ENCODE data around the gene SLC26A9. TPM values are rescaled to one million over a fixed set of nuclear protein-coding genes. Genes with fewer than 3 reads are reported as not detected.
A peak's percentile ranks its signal among the peaks of the same experiment; 100 is the strongest.

The SLC26A9 gene
- total and polyA plus RNA-seq, 12 donors: 0.03 to 0.11 (median 0.04) TPM; not detected in 9

DNA sequence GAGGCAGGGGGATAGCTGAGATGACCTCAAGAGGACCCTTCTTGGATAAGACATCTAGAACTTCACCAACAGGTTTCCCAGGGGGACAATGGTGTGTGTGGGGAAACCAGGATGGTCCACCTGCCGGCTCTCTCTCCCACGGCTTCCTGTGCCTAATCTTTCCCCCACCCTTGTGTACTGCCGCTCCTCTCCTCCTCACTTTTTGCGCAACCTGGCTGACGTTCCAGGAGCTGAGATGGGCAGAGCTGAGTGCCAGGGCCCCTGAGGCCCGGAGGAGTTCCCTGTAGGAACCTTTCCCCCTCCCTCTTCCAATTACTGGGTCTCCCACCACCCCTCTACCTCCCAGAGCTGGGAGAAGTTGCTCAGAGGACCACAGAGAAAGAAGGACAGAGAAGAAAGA is 6.9 kb downstream of the SLC26A9 start:
- DNase-seq: no peak
- TF ChIP-seq, protein P1, sequence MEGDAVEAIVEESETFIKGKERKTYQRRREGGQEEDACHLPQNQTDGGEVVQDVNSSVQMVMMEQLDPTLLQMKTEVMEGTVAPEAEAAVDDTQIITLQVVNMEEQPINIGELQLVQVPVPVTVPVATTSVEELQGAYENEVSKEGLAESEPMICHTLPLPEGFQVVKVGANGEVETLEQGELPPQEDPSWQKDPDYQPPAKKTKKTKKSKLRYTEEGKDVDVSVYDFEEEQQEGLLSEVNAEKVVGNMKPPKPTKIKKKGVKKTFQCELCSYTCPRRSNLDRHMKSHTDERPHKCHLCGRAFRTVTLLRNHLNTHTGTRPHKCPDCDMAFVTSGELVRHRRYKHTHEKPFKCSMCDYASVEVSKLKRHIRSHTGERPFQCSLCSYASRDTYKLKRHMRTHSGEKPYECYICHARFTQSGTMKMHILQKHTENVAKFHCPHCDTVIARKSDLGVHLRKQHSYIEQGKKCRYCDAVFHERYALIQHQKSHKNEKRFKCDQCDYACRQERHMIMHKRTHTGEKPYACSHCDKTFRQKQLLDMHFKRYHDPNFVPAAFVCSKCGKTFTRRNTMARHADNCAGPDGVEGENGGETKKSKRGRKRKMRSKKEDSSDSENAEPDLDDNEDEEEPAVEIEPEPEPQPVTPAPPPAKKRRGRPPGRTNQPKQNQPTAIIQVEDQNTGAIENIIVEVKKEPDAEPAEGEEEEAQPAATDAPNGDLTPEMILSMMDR (IDR thresholded peaks at IDR 0.05): no peak
- no peak for TF ChIP-seq POLR2A (IDR thresholded peaks at IDR 0.05)
- intact Hi-C loops (cut with DNase I): no loop called here
- H3K27me3 ChIP-seq: no peaks in the 10 kb centered on the region
- no peaks in the 10 kb centered on the region for H3K9me3 ChIP-seq (replicated peaks in 1 of 3)
- no peaks in the 10 kb centered on the region for H3K4me1 ChIP-seq (replicated peaks in 1 of 2)
- no peak overlapping the region for H3K27ac ChIP-seq
- H3K4me3 ChIP-seq: no peak overlapping the region
- no peaks in the 10 kb centered on the region for H3K36me3 ChIP-seq (replicated peaks in 1 of 2)
- WGBS, 4 donors: 79 to 84% (median 81%) methylated on average over 6 of the region's 6 CpGs

DNA sequence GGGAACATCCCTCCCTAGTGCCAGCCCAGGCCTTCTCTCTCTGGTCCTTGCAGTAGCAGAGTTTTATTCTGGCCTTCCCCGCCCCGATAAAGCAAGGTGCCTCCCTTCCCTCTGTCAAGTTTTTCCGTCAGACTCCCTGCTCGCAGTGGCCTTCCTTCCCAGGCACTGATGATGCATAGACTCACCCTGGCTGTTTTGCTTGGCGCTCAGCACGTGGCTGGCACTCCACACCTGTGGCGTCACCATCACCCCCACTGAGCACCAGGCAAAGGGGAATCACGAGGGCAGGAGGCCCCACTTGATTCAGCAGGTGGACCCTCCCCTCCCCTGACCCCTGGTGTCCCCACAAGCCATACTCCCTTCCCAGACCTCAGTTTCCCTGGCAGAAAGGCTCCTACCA is 7.4 kb downstream of the SLC26A9 start:
- DNase-seq: no peak
- H3K4me3 ChIP-seq: no peak overlapping the region
- TF ChIP-seq, protein P1 (IDR thresholded peaks at IDR 0.05): no peak
- no peak for TF ChIP-seq POLR2A (IDR thresholded peaks at IDR 0.05)
- H3K27me3 ChIP-seq: no peaks in the 10 kb centered on the region
- 85 to 100% (median 90%) methylated on average over 1 to 8 of the region's 8 CpGs for WGBS, 4 donors
- no peak overlapping the region for H3K27ac ChIP-seq
- H3K9me3 ChIP-seq (replicated peaks in 1 of 3): no peaks in the 10 kb centered on the region
- no peaks in the 10 kb centered on the region for H3K4me1 ChIP-seq (replicated peaks in 1 of 2)
- intact Hi-C loops (cut with DNase I): no loop called here
- H3K36me3 ChIP-seq (replicated peaks in 1 of 2): no peaks in the 10 kb centered on the region

DNA sequence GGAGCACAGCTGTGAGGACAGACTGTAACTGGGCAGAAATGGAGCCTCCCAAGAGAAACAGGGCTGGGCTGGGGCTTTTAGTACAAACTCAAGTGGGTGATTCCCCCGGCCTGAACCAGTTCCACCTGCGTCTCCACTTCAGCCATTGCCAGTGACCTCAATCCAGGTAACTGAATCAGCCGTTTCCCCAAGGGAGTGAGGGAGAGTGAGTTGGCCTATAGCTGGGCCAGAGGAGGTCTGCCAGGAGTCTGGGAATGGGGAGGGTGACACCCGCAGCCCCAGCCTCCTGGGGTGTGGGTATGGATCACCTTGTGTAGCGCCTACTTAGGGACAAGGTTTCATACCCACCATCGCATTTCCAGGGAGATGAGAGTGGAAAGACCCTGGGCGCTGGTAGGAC is 8.5 kb downstream of the SLC26A9 start:
- H3K27ac ChIP-seq: no peak overlapping the region
- H3K9me3 ChIP-seq (replicated peaks in 1 of 3): no peaks in the 10 kb centered on the region
- intact Hi-C loops (cut with DNase I): no loop called here
- DNase-seq: no peak
- WGBS, 4 donors: 86 to 100% (median 92%) methylated on average over 2 to 7 of the region's 7 CpGs
- no peaks in the 10 kb centered on the region for H3K4me1 ChIP-seq (replicated peaks in 1 of 2)
- no peaks in the 10 kb centered on the region for H3K36me3 ChIP-seq (replicated peaks in 1 of 2)
- no peak for TF ChIP-seq POLR2A (IDR thresholded peaks at IDR 0.05)
- TF ChIP-seq, protein P1 (IDR thresholded peaks at IDR 0.05): no peak
- no peak overlapping the region for H3K4me3 ChIP-seq
- H3K27me3 ChIP-seq: no peaks in the 10 kb centered on the region

DNA sequence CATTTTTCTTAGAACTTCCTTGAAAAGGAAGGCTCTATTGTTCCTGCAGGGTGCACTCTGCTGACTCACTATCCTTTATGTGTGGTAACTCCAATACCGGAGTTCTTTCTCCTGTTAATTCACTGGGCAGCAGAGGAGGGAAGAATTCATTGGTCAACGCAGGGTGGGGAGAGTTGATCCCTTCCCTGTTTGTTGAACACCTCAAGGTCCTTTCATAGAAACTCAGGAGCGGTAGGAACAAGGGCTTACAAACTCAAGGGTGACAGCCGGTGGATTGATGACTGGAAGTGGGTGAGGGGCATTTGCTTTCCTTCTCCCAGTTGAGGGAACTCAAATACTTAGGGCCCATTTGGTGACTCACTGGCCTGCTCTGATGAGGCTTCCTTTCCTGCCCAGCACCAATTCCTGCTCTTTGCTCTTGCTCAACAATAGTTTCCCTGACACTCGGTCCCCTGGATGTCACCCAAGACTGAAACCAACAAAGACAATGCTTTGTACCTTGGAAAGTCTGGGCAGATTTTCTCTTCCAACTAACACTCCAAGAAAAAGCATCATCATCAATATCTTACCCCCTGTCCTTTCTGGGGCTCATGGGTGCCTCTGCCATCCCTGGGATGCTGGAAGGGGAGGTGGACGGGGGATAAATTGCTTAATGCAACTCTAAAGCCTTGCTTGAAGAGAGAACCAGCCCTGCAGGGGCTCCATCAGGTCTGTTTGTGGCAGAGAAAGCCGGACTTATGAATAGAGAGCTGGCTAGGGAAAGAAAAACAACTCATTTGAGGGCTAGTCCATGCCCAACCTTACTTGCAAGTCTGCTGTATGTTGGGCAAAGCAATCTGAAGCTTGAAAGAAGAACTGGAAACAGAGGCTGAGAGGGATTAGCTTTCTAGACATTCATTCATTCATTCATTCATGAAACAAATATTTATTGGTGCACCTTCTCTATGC is 9.3 kb downstream of the SLC26A9 start:
- DNase-seq: peak in 6 of 7 donors; percentile 45 to 70 (median 53)
- H3K27ac ChIP-seq: peak overlapping the region in 1 of 5 donors; percentile 61

More for the DNA sequence above, 9.3 kb downstream of the SLC26A9 start:
- H3K4me1 ChIP-seq (replicated peaks in 1 of 2): no peaks in the 10 kb centered on the region
- no peaks in the 10 kb centered on the region for H3K27me3 ChIP-seq
- H3K36me3 ChIP-seq (replicated peaks in 1 of 2): no peaks in the 10 kb centered on the region
- intact Hi-C loops (cut with DNase I): no loop called here
- WGBS, 4 donors: 53 to 58% (median 54%) methylated on average over 7 of the region's 7 CpGs
- H3K4me3 ChIP-seq: no peak overlapping the region
- no peak for TF ChIP-seq POLR2A (IDR thresholded peaks at IDR 0.05)
- TF ChIP-seq, protein P1 (IDR thresholded peaks at IDR 0.05): no peak
- H3K9me3 ChIP-seq (replicated peaks in 1 of 3): no peaks in the 10 kb centered on the region

Measured in adrenal gland (tissue), 12 donors.